ENCODE data around the gene TTC34. TPM values are rescaled to one million over a fixed set of nuclear protein-coding genes. Genes with fewer than 3 reads are reported as not detected.

Gene TTC34
- total RNA-seq, 2 experiments from 2014 or later = 0.79 to 0.81 TPM

DNA sequence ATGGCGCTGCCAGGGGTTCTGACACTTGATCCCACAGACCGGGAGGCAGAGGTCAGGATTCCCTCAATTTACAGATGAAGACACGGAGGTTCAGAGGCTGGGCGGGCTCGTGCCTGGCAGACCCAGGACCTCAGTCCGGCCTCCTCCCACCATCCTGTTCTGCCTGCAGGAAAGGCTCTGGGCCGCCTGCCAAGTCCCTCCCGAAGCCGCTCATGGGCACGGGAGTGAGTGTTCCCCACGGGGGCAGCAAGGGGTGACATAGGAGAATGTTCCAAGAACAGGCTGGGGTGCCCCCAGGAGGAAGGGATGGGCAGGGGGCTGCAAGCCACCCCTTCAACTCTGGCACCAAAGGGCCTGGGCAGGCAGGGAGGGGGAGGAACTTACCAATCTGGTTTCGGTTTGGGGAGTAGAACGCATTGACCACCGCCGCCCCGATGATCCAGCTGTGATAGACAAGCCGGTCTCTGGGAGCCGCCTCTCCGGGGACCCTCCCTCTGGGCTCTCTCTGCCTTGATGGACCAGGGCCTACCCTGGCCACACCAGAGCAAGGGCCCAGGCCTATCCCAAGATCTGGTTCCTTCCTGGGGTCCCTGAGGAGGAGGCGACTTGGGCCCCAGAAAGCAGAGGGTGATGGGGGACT, 207.4 kb downstream of the TTC34 start:
- DNase-seq = peak; percentile 1
- no peaks in the 10 kb centered on the region for H3K27me3 Mint-ChIP-seq
- intact Hi-C loops (cut with micrococcal nuclease) = no loop called here
- POLR2A ChIA-PET = no interaction called here
- CTCF ChIA-PET = no interaction called here
- no peak overlapping the region for H3K4me3 Mint-ChIP-seq
- ATAC-seq = no peak
- TF ChIP-seq, protein P1, sequence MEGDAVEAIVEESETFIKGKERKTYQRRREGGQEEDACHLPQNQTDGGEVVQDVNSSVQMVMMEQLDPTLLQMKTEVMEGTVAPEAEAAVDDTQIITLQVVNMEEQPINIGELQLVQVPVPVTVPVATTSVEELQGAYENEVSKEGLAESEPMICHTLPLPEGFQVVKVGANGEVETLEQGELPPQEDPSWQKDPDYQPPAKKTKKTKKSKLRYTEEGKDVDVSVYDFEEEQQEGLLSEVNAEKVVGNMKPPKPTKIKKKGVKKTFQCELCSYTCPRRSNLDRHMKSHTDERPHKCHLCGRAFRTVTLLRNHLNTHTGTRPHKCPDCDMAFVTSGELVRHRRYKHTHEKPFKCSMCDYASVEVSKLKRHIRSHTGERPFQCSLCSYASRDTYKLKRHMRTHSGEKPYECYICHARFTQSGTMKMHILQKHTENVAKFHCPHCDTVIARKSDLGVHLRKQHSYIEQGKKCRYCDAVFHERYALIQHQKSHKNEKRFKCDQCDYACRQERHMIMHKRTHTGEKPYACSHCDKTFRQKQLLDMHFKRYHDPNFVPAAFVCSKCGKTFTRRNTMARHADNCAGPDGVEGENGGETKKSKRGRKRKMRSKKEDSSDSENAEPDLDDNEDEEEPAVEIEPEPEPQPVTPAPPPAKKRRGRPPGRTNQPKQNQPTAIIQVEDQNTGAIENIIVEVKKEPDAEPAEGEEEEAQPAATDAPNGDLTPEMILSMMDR (IDR thresholded peaks at IDR 0.05) = no peak
- peaks cover 7% of the 10 kb centered on the region for H3K9me3 Mint-ChIP-seq
- H3K4me1 Mint-ChIP-seq (ENCODE audit: low read depth) = no peaks in the 10 kb centered on the region
- no peak overlapping the region for H3K27ac Mint-ChIP-seq
- H3K36me3 Mint-ChIP-seq (ENCODE audit: low read depth) = peaks cover 4% of the 10 kb centered on the region

DNA sequence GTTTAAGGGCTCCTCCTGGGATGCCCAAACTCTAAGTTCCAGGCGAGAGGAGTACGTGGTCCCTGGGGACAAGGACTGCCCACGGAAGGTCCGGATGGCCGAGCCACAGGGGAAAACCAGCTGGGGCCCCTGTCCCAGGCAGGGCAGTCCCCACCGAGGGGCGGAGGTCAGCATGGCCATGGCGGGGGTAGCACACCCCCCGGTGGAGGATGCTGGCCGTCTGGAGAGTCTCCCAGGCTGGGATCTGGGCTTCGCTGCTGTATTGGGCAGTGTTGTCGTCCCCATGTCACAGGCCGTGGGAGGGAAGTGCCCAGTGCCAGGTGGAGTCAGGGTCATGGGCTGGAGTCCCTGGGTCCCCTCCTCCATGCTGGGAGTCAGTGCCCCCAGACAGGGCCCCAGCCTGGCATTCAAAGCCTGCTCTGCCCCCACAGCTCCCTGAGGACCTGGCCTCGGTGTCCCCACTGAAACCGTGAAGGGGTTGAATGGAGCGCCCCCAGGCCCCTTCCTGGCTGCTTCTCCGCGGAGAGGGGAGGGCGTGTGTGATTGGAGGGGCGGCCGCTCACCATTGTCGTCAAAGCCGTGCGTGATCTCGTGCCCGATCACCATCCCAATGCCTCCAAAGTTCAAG, 208.1 kb downstream of the TTC34 start:
- Mint-ChIP-seq H3K4me3 (no peak overlapping the region), H3K36me3 (ENCODE audit: low read depth) (peaks cover 4% of the 10 kb centered on the region), H3K27me3 (no peaks in the 10 kb centered on the region), H3K27ac (no peak overlapping the region), H3K4me1 (ENCODE audit: low read depth) (no peaks in the 10 kb centered on the region), H3K9me3 (peaks cover 3% of the 10 kb centered on the region)
- POLR2A ChIA-PET = no interaction called here
- TF ChIP-seq, protein P1 (IDR thresholded peaks at IDR 0.05) = no peak
- ATAC-seq = no peak
- intact Hi-C loops (cut with micrococcal nuclease) = no loop called here
- CTCF ChIA-PET = no interaction called here
- peak; percentile 2 for DNase-seq

DNA sequence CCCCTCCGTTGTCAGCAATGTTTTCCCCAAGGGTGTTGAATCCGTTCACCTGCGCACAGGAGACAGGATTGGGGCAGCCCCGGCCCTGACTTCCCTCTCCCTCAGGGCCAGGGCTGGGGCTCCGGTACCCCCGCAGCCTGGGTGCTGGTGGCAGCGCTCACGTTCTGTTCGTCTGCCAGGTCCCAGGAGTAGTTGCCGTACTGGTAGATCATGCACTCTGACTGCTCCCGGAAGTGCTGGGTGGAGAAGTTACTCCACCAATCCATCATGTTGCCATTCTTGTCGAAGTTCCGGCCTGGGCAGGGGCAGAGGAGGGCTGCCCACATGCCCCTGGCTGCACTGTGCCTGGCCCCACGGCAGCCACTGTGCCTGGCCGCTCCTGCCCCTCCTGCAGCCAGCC, 208.8 kb downstream of the TTC34 start:
- ChIA-PET CTCF (no interaction called here), POLR2A (no interaction called here)
- Mint-ChIP-seq H3K27me3 (no peaks in the 10 kb centered on the region), H3K9me3 (no peaks in the 10 kb centered on the region), H3K27ac (no peak overlapping the region), H3K4me1 (ENCODE audit: low read depth) (no peaks in the 10 kb centered on the region), H3K36me3 (ENCODE audit: low read depth) (peaks cover 4% of the 10 kb centered on the region), H3K4me3 (peak overlapping the region; percentile 39)
- DNase-seq (peak; percentile 17), ATAC-seq (peak; percentile 52)
- intact Hi-C loops (cut with micrococcal nuclease) = no loop called here
- TF ChIP-seq, protein P1 (IDR thresholded peaks at IDR 0.05) = no peak

DNA sequence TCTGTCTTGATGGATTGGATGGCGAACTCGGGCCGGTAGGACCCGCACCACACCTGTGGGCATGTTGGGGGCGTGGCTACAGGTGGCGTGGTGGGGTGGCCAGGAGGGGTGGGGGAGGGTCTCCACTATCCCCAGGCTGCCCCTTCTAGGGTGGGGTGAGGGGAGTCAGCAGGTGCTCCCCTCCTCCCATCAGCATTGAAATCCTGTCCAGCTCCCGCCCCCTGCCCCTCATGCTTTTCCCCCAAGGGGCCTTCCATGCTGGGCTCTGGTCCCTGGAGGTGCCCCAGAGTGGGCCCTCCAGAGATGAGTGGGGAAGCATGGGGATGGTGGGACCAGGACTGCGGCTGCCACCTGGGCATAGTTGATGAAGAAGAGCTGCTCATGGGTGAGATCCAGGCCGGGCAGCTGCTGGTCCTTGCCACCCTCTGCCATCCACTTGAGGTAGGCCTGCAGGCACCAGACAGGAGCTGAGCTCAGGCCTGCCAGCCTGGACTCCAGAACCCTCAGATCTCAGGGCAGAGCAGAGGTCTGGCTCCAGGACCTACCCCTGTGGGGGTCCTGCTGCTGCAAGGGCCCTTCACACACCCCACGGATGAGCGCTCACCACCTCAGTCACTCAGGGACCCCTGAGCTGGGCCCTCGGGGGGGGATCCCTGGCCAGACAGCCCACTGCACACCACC, 209.8 kb downstream of the TTC34 start:
- TF ChIP-seq, protein P1 (IDR thresholded peaks at IDR 0.05) = no peak
- no peaks in the 10 kb centered on the region for H3K4me1 Mint-ChIP-seq (ENCODE audit: low read depth)
- peaks cover 4% of the 10 kb centered on the region for H3K36me3 Mint-ChIP-seq (ENCODE audit: low read depth)
- peak overlapping the region; percentile 37 for H3K4me3 Mint-ChIP-seq
- intact Hi-C loops (cut with micrococcal nuclease) = no loop called here
- H3K27ac Mint-ChIP-seq = no peak overlapping the region
- no peaks in the 10 kb centered on the region for H3K27me3 Mint-ChIP-seq
- ChIA-PET CTCF (no interaction called here), POLR2A (no interaction called here)
- no peak for DNase-seq
- no peaks in the 10 kb centered on the region for H3K9me3 Mint-ChIP-seq
- ATAC-seq = no peak

DNA sequence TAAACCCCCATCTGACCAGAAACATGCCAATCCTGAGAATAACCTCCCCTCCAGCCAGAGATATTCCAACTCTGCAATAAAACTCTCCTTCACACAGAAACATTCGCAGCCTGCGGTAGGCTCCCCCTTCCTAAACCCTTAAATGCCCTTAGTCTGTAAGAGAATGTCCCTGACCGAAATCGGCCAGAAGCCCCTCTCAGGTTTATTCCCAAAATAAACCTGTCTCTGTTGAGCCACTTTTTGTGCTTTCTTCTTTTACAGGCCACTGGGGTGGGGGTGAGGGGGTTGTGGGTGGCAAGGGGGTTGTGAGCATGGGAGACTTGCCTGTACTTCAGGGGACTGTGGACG, 210.3 kb downstream of the TTC34 start:
- Mint-ChIP-seq H3K4me1 (ENCODE audit: low read depth) (no peaks in the 10 kb centered on the region), H3K9me3 (no peaks in the 10 kb centered on the region), H3K36me3 (ENCODE audit: low read depth) (peaks cover 4% of the 10 kb centered on the region), H3K27me3 (no peaks in the 10 kb centered on the region), H3K4me3 (no peak overlapping the region), H3K27ac (peak overlapping the region; percentile 9)
- ChIA-PET POLR2A (no interaction called here), CTCF (no interaction called here)
- intact Hi-C loops (cut with micrococcal nuclease) = no loop called here
- ATAC-seq (no peak), DNase-seq (peak; percentile 1)
- TF ChIP-seq, protein P1 (IDR thresholded peaks at IDR 0.05) = no peak
